ENCODE data around the gene ATXN7L1.

The ATXN7L1 gene

GRCh38 chr7:105779856-105780780, 96.3 kb downstream of the ATXN7L1 start:
- TF ChIP-seq ISL1 (CRISPR knock-in tag; IDR thresholded peaks at IDR 0.05): no peak
- TF ChIP-seq TSHZ2 (CRISPR knock-in tag; IDR thresholded peaks at IDR 0.05): 0 out of 2 replicates have a peak, but pooled peaks have one; percentile 32
- no peak for TF ChIP-seq ZNF565 (CRISPR knock-in tag; conservative IDR thresholded peaks at IDR 0.05; ENCODE audit: low read depth)
- TF ChIP-seq PPARA (CRISPR knock-in tag; IDR thresholded peaks at IDR 0.05; ENCODE audit: borderline replicate concordance): no peak
- no peak for ATAC-seq

- no peak for ATAC-seq
Observed at GRCh38 chr7:105778956-105779355, 97.4 kb downstream of the ATXN7L1 start.

More at GRCh38 chr7:105778956-105779355, 97.4 kb downstream of the ATXN7L1 start:
- TF ChIP-seq TOX (CRISPR knock-in tag; IDR thresholded peaks at IDR 0.05; ENCODE audit: borderline replicate concordance) (no peak), ZNF8 (CRISPR knock-in tag; IDR thresholded peaks at IDR 0.05) (no peak), GLIS3 (CRISPR knock-in tag; IDR thresholded peaks at IDR 0.05) (no peak), SNAI2 (CRISPR knock-in tag; IDR thresholded peaks at IDR 0.05) (no peak), ZFP30 (CRISPR knock-in tag; IDR thresholded peaks at IDR 0.05) (no peak), TSHZ2 (CRISPR knock-in tag; IDR thresholded peaks at IDR 0.05) (no peak), ARNTL (CRISPR knock-in tag; IDR thresholded peaks at IDR 0.05; ENCODE audit: borderline replicate concordance, low read depth) (no peak), CSDC2 (CRISPR knock-in tag; IDR thresholded peaks at IDR 0.05) (no peak), PATZ1 (CRISPR knock-in tag; IDR thresholded peaks at IDR 0.05; ENCODE audit: borderline replicate concordance) (no peak), RARB (CRISPR knock-in tag; IDR thresholded peaks at IDR 0.05) (no peak), BACH2 (CRISPR knock-in tag; IDR thresholded peaks at IDR 0.05; ENCODE audit: borderline replicate concordance) (no peak), OSR1 (CRISPR knock-in tag; IDR thresholded peaks at IDR 0.05) (no peak), ZNF565 (CRISPR knock-in tag; conservative IDR thresholded peaks at IDR 0.05; ENCODE audit: low read depth) (no peak), ZFP3 (CRISPR knock-in tag; IDR thresholded peaks at IDR 0.05) (no peak)
- TF ChIP-seq, protein P1, sequence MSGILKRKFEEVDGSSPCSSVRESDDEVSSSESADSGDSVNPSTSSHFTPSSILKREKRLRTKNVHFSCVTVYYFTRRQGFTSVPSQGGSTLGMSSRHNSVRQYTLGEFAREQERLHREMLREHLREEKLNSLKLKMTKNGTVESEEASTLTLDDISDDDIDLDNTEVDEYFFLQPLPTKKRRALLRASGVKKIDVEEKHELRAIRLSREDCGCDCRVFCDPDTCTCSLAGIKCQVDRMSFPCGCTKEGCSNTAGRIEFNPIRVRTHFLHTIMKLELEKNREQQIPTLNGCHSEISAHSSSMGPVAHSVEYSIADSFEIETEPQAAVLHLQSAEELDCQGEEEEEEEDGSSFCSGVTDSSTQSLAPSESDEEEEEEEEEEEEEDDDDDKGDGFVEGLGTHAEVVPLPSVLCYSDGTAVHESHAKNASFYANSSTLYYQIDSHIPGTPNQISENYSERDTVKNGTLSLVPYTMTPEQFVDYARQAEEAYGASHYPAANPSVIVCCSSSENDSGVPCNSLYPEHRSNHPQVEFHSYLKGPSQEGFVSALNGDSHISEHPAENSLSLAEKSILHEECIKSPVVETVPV (CRISPR knock-in tag; IDR thresholded peaks at IDR 0.05): no peak
